ENCODE data around the gene BIN2.
A peak's percentile ranks its signal among the peaks of the same experiment; 100 is the strongest.
"Not testable (repeated sequence)": the region's sequence is repeated elsewhere in the genome, so short reads cannot be mapped to it uniquely, and the experiment has no call there.

Gene BIN2

GRCh38 chr12:51311389-51311788, 12.6 kb downstream of the BIN2 start:
- no peak for DNase-seq (ENCODE audit: low read depth in 2 of 2)

DNA sequence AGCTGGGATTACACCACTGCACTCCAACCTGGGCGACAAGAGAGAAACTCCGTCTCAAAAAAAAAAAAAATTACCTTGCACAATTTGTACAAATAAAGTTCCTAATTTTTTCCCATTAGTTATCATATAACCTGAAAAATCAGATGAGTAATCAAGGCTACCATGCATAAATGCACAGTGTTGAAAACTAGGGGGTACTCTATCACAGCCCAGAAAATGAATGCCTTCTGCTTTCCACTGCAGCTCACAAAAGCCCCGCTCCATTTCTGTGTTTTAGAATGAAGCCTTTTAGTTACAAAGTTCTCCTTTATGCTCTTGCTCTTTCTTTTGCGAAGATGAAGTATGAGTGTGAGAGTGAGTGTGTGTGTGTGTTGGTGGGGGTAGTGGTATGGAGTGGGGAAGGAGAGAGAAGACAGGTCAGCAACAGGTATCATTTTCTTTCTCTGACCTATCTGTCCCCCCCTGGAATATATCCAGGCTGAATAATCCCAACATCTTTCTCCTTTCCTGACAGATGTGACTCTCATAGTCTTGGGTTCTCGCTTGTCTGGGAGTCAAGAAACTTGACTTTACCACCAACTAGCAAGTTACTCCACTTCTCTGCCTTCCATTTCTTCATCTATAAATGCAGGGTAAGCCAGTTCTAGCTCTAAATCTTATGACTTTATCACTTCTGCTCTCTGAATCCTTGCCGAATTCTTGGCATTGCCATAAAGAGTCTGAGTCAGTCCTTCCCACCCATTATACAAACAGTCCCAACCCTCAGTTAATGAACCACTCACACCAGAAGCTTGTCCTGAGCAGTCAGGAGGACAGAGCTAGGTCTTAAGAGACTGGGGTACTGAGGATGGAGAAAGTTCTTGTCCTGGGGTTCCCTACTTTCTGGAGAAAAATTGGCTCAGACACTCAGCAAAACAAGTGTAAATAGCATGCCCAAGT, 16.1 kb downstream of the BIN2 start:
- no peak for DNase-seq (ENCODE audit: low read depth in 2 of 2)

DNA sequence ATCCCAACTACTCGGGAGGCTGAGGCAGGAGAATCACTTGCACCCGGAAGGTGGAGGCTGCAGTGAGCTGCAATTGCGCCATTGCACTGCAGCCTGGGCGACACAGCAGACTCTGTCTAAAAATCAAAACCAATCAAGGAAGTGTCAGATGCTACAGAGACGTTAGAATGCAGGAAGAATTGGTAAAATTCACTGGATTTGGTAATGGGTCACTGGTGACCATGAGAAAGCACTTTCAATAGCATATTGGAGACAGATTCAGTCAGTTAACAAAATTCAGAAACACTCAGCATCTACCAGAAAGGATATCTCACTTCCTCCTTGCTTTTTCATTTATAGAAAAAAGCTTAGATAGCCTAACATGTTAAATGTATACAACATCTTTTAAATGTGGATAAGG, 17.5 kb downstream of the BIN2 start:
- no peak for DNase-seq (ENCODE audit: low read depth in 2 of 2)

GRCh38 chr12:51300768-51301167, 23.2 kb downstream of the BIN2 start:
- not testable (repeated sequence) for DNase-seq (ENCODE audit: low read depth in 2 of 2)

GRCh38 chr12:51295651-51296050, 28.3 kb downstream of the BIN2 start:
- DNase-seq (ENCODE audit: low read depth in 2 of 2): no peak

GRCh38 chr12:51294097-51294496, 29.9 kb downstream of the BIN2 start:
- DNase-seq (ENCODE audit: low read depth in 2 of 2): not testable (repeated sequence)

DNA sequence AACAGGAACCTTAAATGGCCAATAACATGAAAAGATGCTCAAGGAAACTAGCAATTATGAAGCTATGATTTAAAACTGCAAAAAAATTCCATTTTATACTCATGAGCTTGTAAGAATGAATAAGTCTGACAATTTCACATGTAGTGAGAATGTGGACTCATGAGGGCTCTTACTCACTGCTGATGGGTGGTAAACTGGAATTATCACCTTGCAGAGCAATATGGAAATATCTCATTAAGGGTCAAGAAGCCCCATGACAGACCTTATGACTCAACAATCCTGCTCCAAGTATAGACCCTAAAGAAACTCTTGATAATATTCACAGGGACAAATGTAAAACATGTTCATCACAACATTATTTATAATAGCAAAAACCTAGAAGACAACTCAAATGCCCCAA, 30.3 kb downstream of the BIN2 start:
- DNase-seq (ENCODE audit: low read depth in 2 of 2): no peak

GRCh38 chr12:51291603-51292513, 32.1 kb downstream of the BIN2 start:
- not testable (repeated sequence) for DNase-seq (ENCODE audit: low read depth in 2 of 2)

DNA sequence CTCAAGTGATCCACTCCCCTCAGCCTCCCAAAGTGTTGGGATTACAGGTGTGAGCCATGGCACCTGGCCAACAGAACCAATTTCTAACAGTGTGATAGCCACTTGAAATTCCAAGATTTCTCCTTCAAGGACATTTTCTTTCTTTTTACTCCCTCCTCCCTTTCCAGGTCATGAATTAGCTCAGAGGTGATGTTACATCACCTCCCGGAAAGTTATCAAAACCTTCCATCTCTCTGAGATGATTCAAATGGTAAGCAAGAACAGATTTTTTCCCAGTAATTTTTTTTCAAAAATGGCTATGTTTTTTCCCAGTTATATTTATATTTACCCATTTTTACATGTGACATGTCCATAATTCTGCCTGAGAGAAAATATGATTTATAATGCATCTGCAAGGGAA, 38.1 kb downstream of the BIN2 start:
- no peak for DNase-seq (ENCODE audit: low read depth in 2 of 2)

DNA sequence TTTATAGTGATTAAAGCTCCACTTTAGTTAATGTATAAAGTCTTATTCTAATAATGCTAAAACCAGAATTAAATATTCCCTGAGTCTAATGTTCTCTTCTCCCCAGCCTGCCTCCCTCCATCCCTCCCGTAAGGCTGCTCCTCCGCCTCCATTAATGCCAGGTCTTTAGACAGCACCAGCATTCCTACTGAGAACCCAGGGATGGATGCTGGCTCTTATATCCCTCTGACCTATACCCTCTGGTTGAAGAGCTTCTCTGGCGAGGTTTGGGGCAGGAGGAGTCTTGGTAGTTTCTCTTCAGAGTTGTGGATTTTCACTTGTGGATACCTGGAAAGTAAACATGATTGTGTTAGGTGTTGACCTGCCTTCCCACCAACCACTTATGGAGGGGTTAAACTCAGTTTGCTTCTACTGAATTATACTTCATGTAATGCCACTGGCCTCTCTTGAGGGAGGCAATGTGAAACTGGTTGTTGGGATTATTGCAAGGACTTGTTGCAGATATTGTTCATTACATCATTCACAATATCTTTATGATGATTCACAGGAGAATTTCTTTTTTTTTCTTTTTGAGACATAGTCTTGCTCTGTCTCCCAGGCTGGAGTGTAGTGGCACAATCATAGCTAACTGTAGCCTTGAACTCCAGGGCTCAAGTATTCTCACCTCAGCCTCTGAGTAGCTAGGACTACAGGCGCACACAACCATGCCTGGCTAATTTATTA, 42.6 kb downstream of the BIN2 start:
- no peak for DNase-seq (ENCODE audit: low read depth in 2 of 2)

DNA sequence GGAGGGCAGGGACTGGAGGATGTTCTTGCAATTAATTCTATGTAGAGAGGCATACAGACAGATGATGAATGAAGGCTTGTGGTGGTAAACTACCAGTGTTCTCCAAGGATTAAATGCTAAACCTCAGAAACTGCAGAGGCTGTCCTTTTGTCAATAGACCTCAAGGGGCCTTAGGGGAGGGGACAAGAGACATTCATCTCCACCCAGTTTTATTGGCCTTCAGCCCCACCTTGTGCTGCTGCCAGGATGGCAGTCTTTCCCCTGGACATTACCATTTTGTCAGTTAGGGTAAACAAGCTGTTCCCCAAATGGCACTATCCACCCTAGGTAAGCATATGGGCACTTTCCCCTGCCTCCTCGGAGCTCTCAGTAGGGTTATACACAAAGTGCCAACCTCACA, 48.9 kb downstream of the BIN2 start:
- DNase-seq (ENCODE audit: low read depth in 2 of 2): no peak

DNA sequence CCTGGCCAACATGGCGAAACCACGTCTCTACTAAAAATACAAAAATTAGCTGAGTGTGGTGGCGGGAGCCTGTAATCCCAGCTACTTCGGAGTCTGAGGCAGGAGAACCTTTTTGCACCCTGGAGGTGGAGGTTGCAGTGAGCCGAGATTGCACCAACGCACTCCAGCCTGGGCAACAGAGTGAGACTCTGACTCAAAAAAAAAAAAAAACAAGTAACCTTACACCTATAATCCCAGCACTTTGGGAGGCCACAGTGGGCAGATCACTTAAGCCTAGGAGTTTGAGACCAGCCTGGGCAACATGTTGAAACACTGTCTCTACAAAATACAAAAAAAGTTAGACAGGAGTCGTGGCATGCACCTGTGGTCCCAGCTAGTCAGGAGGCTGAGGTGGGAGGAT, 51.2 kb downstream of the BIN2 start:
- not testable (repeated sequence) for DNase-seq (ENCODE audit: low read depth in 2 of 2)

DNA sequence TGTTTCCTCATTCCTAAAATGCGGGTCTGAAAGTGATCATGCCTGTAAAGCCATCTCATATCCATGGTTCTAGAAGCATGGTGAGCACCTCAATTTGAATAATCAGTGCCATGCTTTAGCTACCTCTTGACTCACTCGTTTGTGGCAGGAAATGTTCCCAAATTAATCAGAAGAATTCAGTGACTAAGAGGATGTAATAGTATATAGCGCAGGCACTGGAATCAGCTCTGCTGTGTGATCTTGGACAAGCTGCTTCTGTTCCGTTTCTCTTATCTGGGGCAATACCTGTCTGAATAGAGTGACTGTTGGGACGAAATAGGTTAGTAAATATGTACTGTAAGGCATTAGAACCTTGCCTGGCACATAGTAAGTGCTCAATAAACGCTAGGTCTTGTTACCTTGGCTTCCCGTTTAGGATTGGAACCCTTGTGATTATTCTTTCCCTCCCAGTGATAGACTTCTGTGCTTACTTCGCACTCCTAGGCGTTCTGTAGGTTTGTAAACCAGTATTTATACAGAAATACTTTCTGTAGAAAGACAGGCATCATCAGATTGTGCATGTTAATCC, 52.9 kb downstream of the BIN2 start:
- DNase-seq (ENCODE audit: low read depth in 2 of 2): no peak

DNA sequence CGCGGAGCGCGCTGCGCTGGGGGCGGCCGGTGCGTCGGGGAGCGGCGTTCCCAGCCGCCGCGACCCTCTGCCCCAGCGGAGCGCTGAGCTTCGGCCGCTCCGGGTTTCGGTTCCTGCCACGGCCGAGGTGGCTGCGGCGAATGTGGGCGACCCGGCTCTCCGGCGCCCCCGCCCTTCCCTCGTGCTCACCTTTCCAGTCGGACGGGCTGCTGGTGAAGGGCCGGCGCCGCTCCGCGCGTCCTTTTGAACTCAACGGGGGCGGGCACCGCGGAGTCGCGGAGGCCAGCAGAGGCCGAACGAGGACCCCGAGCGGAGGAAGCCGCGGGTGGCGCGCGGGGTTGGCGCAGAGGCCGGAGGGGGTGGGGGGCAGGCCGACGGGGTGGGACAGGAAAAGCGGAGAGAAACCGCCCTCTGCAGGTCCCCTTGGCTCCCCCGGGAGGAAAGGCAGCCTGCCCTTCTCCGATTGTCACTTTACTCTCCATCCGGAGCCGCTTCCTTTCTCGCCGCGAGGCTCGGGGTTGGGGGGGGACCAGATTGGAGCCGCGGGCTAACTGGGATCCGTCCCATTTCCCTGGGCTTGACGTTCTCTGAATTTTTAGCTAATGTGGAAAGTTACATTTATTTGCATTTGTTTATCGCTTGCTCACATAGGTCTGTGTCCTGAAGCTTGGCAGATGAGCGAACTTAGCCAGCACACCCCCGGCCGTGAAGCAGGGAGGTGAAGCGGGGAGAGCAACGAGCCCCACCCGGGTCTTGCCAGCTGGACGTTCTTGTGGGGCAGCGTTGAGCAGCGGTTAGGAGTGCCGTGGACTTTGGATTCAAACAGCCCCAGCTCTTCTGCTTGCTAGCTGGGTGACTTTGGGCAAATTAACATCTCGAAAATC, 53.7 kb downstream of the BIN2 start, which contains the start of gene SMAGP:
TSS of gene SMAGP (minus strand) at position 349 of the 884 bp plus-strand sequence. CDS start 1,137 bp downstream, outside the sequence.
- DNase-seq (ENCODE audit: low read depth in 2 of 2): peak in 1 of 2 experiments; percentile 21

DNA sequence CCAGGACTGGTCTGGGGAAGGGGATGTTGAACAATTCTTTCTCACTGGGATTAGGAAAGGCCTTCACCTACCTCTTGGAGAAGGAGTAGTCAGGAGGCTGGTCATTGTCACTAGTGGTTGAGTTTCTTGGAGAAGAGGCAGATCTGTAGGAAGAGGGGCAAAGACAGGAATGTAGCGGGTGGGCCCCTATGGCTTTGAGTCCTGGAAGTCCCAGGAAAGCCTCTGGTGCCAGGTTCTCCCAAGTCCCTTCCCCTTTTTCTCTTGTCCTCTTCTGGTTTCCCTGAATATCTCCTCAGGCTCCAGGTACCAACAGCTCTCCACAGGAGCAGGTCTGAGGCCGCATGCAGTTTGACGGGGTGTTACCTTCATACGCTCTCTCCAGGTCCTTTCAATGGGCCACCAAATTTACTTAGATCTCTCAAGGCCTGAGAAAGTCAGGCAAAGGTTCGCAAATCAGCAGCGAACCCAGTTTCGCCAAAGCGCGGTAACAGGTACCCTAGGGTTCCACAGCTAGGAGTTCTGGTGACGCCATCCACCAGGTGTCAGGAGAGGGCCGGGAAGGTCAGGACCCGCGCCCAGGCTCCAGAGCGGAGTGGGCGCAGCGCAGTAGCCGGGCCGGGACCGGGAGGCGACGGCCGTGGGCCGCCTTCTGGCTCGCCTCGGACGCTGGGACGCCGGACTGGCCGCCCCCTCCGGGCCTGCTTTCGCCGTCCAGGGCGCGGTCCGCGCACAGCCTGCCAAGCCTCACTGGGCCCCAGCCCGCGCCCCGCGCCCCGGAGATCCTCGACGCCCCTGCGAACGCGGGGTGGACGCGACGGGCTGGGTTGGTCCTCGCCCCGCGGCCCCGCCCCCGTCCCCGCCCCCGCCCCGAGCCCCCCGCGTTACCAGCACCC, 54.6 kb downstream of the BIN2 start:
- DNase-seq (ENCODE audit: low read depth in 2 of 2): peak; percentile 21 to 42

GRCh38 chr12:51265024-51265423, 59.0 kb downstream of the BIN2 start:
- DNase-seq (ENCODE audit: low read depth in 2 of 2): no peak

DNA sequence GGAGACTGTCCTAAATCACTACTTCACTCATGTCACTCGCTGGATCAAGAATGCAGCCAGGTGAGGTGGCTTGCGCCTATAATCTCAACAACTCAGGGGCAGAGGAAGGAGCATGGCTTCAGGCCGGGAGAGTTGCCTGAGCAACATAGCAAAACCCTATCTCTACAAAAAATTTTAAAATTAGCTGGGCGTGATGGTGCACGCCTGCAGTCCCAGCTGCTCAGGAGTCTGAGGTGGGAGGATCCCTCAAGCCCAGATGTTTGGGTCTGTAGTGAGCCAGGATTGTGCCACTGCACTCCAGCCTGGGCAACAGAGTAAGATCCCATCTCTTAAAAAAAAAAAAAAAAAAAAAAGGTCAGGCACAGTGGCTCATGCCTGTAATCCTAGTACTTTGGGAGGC, 59.7 kb downstream of the BIN2 start:
- no peak for DNase-seq (ENCODE audit: low read depth in 2 of 2)

GRCh38 chr12:51263341-51263740, 60.6 kb downstream of the BIN2 start:
- no peak for DNase-seq (ENCODE audit: low read depth in 2 of 2)

DNA sequence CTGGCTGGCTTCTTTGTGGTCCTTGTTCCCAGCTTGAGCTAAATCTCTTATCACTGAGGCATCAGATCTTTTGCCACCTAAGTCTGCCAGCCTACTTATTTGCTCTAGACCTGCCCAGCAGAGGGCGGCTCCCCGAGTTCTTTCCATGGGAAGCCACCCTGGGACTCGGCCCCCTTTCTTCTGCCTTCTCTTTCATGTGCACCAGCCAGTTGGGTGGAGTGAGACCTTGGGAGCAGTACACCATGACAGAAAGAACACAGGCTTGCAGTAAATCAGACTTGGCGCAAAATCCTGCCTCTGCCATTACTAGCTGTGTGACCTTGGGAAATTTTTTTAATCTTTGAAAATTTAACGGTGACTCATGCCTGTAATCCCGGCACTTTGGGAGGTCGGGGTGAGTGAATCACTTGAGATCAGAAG, 61.2 kb downstream of the BIN2 start:
- DNase-seq (ENCODE audit: low read depth in 2 of 2): no peak

All from stimulated activated CD4-positive, alpha-beta T cell treated with anti-CD3 and anti-CD28 coated beads, Interleukin-12 subunit alpha, Interleukin-12 subunit beta, amount 100 ng/mL, for 24 hours (primary cell).